Spleen (tissue), 11 donors: ENCODE measurements around the gene MMAB. TPM values are rescaled to one million over a fixed set of nuclear protein-coding genes. Genes with fewer than 3 reads are reported as not detected.

ENCODE experiments used
- DNase-seq: peaks from one replicate; pipeline ENCODE4 v3.0.0-alpha.2; 2020
- H3K27ac ChIP-seq, 8 donors: fragments of 200-600 bp; sonication (generic) in 7 of 8; 1 replicate in 4 of 8; 2 replicates in 4 of 8; pipeline versions ENCODE4 v1.5.0 to v1.8.0; 2016 to 2021; ENCODE audit warnings: inconsistent platforms in 4 of 8, mild to moderate bottlenecking in 4 of 8, moderate library complexity in 1 of 8
- H3K27me3 ChIP-seq, 7 donors: fragments of 200-600 bp; sonication (generic) in 6 of 7; replicated peaks in 1 of 7; 1 replicate in 4 of 7; 2 replicates in 3 of 7; pipeline versions ENCODE4 v1.5.0 to v1.8.0; 2016 to 2021; ENCODE audit warnings: inconsistent platforms in 3 of 7, mild to moderate bottlenecking in 1 of 7
- H3K36me3 ChIP-seq, 6 donors: fragments of 200-600 bp; sonication (generic) in 5 of 6; 1 replicate in 4 of 6; 2 replicates in 2 of 6; pipeline versions ENCODE4 v1.5.0 to v1.8.0; 2016 to 2021; ENCODE audit warnings: inconsistent platforms in 2 of 6
- H3K4me1 ChIP-seq, 6 donors: fragments of 200-600 bp; sonication (generic) in 5 of 6; 1 replicate in 3 of 6; 2 replicates in 3 of 6; pipeline versions ENCODE4 v1.5.0 to v1.8.0; 2016 to 2021; ENCODE audit warnings: inconsistent platforms in 3 of 6
- H3K4me3 ChIP-seq, 8 donors: fragments of 200-600 bp; sonication (generic) in 7 of 8; 1 replicate in 4 of 8; 2 replicates in 4 of 8; pipeline versions ENCODE4 v1.5.0 to v1.8.0; 2016 to 2021; ENCODE audit warnings: inconsistent platforms in 4 of 8, mild to moderate bottlenecking in 4 of 8, moderate library complexity in 2 of 8
- H3K9me3 ChIP-seq, 8 donors: fragments of 200-600 bp; sonication (generic) in 7 of 8; 1 replicate in 4 of 8; 2 replicates in 4 of 8; pipeline versions ENCODE4 v1.5.0 to v1.8.0; 2016 to 2021; ENCODE audit warnings: inconsistent platforms in 4 of 8
- CTCF ChIP-seq, 11 experiments: fragments of 200-600 bp in 7 of 11; fragments of 450-650 bp in 4 of 11; sonication (generic) in 4 of 11; IDR thresholded peaks in 8 of 11; conservative IDR thresholded peaks in 3 of 11; 1 replicate in 7 of 11; 2 replicates in 4 of 11; pipeline versions ENCODE4 v1.4.0 to v1.8.0; 2016 to 2021; ENCODE audit warnings: antibody characterized with exemption in 11 of 11, inconsistent platforms in 4 of 11, mild to moderate bottlenecking in 1 of 11
- POLR2A ChIP-seq, 3 donors: fragments of 450-650 bp; IDR thresholded peaks; one replicate each; pipeline ENCODE4 v1.5.1; 2017; ENCODE audit warnings: antibody characterized with exemption in 3 of 3, mild to moderate bottlenecking in 1 of 3
- POLR2AphosphoS5 ChIP-seq, 3 donors: sonication (generic); formaldehyde crosslinking; IDR thresholded peaks; one replicate each; pipeline ENCODE4 v1.5.1; 2017; ENCODE audit warnings: antibody characterized with exemption in 3 of 3
- WGBS, 5 donors: extraction: QIAGEN DNeasy Blood & Tissue Kit in 3 of 5; methylation state at CpG; one replicate each; pipeline versions ENCODE4 v1.1.5 to v1.1.7; 2013 to 2018; 5-methylcytosine and 5-hydroxymethylcytosine counted together
- intact Hi-C: fragments of 100-400 bp; cut with DNase I; formaldehyde crosslinking; loops from one replicate; pipeline ENCODE4 v1.15.0; 2023; ENCODE audit warnings: low total_unique reads
- polyA plus RNA-seq, 3 donors: library from polyadenylated mRNA; stranded (reverse); fragments of 200-250 nt; gene quantifications; one replicate each; pipeline ENCODE4 v1.2.1, GENCODE V29; 2013
- total RNA-seq, 7 donors: library from RNA; depleted of rRNA in 3 of 7; stranded (reverse); fragments of >200 nt in 3 of 7; fragmentation: NEBNext Ultra II Directional in 4 of 7; extraction: Animal tissue kit (Norgen Biotek cat#: 25700) in 4 of 7; gene quantifications; one replicate each; pipeline versions ENCODE4 v1.1.0 to v1.2.1, GENCODE V29; 2016 to 2021
- donor health status: healthy with polysubstance abuse.
- donor health status: DM: no; HTN: no; CAD: no; lungs with moderate emphysema.
- donor health status: DM: no; HTN: no; CAD: no.
- donor health status: Bipolar disorder and iron deficiency.
- donor health status: healthy.
- donor health status: DM: no; HTN: no; CAD: no.
- donor health status: DM: yes; HTN: yes; CAD: no.

Gene MMAB
- total and polyA plus RNA-seq, 10 donors = 14.5 to 41.7 (median 20.3) TPM

GRCh38 chr12:109558374-109559199, 14.7 kb downstream of the MMAB start:
- WGBS, 5 donors = 90 to 96% (median 92%) methylated on average over 21 to 25 of the region's 25 CpGs
- TF ChIP-seq POLR2AphosphoS5 (IDR thresholded peaks at IDR 0.05) = no peak
- no peak for TF ChIP-seq CTCF (IDR thresholded peaks at IDR 0.05 in 8 of 11, conservative IDR thresholded peaks at IDR 0.05 in 3 of 11)
- TF ChIP-seq POLR2A (IDR thresholded peaks at IDR 0.05) = no peak
- no peak for DNase-seq
- Histone ChIP-seq H3K4me1 (peaks cover 0 to 11% (median 0%) of the 10 kb centered on the region in 6 donors), H3K36me3 (peaks cover 0 to 44% (median 16%) of the 10 kb centered on the region in 6 donors), H3K27me3 (no peaks in the 10 kb centered on the region), H3K9me3 (peaks cover 0 to 13% (median 11%) of the 10 kb centered on the region in 8 donors), H3K27ac (no peak overlapping the region), H3K4me3 (no peak overlapping the region)
- intact Hi-C loops = no loop called here

- intact Hi-C loops = no loop called here
- Histone ChIP-seq H3K27me3 (no peaks in the 10 kb centered on the region), H3K9me3 (peaks cover 0 to 12% (median 9%) of the 10 kb centered on the region in 8 donors), H3K27ac (no peak overlapping the region), H3K4me3 (no peak overlapping the region), H3K4me1 (peaks cover 0 to 11% (median 0%) of the 10 kb centered on the region in 6 donors), H3K36me3 (peaks cover 0 to 36% (median 8%) of the 10 kb centered on the region in 6 donors)
- 79 to 86% (median 81%) methylated on average over 12 of the region's 12 CpGs for WGBS, 5 donors
- no peak for TF ChIP-seq POLR2A (IDR thresholded peaks at IDR 0.05)
- no peak for TF ChIP-seq CTCF (IDR thresholded peaks at IDR 0.05 in 8 of 11, conservative IDR thresholded peaks at IDR 0.05 in 3 of 11)
- DNase-seq = no peak
Observed at GRCh38 chr12:109557805-109558204, 15.5 kb downstream of the MMAB start.

DNA sequence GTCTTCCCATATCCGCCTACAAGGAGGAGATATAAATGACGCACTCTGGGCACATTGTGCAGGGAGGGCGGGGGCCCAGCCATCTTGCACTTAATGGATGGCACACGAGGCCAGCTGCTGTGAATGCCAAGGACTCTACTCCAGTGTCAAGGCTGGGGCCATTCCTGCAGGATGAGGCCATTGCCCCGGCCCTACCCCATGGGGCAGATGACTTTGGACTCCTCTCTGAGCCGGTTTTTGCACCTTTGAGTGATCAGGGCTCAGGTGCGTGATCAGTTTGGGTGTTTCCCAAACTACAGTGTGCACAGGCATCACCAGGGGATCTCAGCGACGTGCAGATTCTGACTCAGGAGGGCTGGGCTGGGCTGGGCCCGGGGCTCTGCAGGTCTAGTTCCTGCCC, 16.1 kb downstream of the MMAB start:
- intact Hi-C loops = no loop called here
- no peak overlapping the region for H3K4me3 ChIP-seq
- TF ChIP-seq POLR2AphosphoS5 (IDR thresholded peaks at IDR 0.05) (no peak), CTCF (IDR thresholded peaks at IDR 0.05 in 8 of 11, conservative IDR thresholded peaks at IDR 0.05 in 3 of 11) (no peak), POLR2A (IDR thresholded peaks at IDR 0.05) (no peak)
- no peaks in the 10 kb centered on the region for H3K27me3 ChIP-seq
- H3K4me1 ChIP-seq = peaks cover 0 to 11% (median 0%) of the 10 kb centered on the region in 6 donors
- no peak for DNase-seq
- peaks cover 0 to 30% (median 6%) of the 10 kb centered on the region in 6 donors for H3K36me3 ChIP-seq
- WGBS, 5 donors = 82 to 95% (median 85%) methylated on average over 10 of the region's 10 CpGs
- peaks cover 0 to 6% (median 3%) of the 10 kb centered on the region in 8 donors for H3K9me3 ChIP-seq
- H3K27ac ChIP-seq = no peak overlapping the region
